ENCODE data around the gene COLGALT1.
"Not testable (repeated sequence)": the region's sequence is repeated elsewhere in the genome, so short reads cannot be mapped to it uniquely, and the experiment has no call there.

The COLGALT1 gene

DNA sequence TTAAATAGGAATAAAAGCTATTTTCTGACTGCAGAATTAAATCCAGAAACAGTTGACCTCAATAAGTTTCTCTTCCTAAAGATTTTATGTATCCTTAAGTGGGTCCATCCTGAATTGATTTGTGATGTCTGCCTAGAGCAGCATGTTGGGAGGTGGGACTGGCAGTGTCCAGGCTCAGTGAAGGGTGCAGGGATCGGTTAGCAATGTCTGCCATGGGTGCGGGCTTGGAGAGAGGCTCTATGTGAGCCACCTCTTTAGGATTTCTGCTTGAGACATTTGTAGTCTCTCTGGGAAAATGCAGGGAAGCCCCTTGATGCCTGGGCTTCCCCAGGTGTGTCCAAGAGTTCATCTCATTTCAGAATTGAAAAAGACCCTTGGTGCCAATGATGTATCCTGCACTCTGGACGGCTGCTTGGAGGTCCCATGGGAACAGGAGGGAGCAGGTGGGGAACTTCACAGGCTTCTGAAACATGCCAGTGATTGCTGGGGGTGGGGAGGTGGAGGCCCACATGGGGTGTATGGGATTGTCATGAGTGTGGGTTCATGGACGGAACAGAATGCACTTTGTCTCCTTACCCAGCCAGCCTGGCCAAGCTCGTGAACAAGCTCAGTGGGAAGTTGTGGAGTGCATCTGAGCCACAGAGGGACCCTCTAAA lies 6.2 kb upstream of the COLGALT1 start:
- no peak overlapping the region for H3K27ac ChIP-seq
- H3K36me3 ChIP-seq = no peaks in the 10 kb centered on the region
- no peak overlapping the region for H3K4me3 ChIP-seq (ENCODE audit: low read depth, low read length)
- H3K27me3 ChIP-seq (ENCODE audit: insufficient read depth, low read depth, severe bottlenecking) = no peaks in the 10 kb centered on the region
- TF ChIP-seq, protein P1, sequence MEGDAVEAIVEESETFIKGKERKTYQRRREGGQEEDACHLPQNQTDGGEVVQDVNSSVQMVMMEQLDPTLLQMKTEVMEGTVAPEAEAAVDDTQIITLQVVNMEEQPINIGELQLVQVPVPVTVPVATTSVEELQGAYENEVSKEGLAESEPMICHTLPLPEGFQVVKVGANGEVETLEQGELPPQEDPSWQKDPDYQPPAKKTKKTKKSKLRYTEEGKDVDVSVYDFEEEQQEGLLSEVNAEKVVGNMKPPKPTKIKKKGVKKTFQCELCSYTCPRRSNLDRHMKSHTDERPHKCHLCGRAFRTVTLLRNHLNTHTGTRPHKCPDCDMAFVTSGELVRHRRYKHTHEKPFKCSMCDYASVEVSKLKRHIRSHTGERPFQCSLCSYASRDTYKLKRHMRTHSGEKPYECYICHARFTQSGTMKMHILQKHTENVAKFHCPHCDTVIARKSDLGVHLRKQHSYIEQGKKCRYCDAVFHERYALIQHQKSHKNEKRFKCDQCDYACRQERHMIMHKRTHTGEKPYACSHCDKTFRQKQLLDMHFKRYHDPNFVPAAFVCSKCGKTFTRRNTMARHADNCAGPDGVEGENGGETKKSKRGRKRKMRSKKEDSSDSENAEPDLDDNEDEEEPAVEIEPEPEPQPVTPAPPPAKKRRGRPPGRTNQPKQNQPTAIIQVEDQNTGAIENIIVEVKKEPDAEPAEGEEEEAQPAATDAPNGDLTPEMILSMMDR (IDR thresholded peaks at IDR 0.05; ENCODE audit: low read depth, low read length) = no peak
- peaks cover 4% of the 10 kb centered on the region for H3K9me3 ChIP-seq (ENCODE audit: severe bottlenecking)
- DNase-seq = peak; percentile 30

DNA sequence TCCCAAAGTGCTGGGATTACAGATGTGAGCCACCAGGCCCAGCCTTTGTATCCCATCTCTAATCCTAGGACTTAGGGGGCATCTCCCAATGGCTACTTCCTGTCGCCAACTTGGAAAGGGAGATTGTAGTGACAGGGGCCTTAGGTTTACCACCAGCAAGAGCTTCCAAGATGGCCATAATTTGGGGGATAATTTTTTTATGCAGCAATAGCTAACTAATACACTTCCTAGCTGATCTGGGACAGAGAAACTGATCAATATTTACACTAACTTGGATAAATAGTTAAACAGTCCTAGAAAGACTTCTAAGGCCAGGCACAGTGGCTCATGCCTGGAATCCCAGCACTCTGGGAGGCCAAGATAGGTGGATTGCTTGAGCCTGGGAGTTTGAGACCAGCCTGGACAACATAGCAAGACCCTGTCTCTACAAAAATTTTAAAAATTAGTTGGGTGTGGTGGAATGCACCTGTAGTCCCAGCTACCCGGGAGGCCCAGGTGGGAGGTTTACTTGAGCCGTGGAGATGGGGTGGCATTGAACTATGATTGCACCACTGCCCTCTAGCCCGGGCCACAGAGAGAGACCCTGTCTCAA lies 5.3 kb upstream of the COLGALT1 start:
- no peaks in the 10 kb centered on the region for H3K27me3 ChIP-seq (ENCODE audit: insufficient read depth, low read depth, severe bottlenecking)
- no peak overlapping the region for H3K27ac ChIP-seq
- no peak for DNase-seq
- H3K4me3 ChIP-seq (ENCODE audit: low read depth, low read length) = no peak overlapping the region
- no peaks in the 10 kb centered on the region for H3K36me3 ChIP-seq
- TF ChIP-seq, protein P1 (IDR thresholded peaks at IDR 0.05; ENCODE audit: low read depth, low read length) = no peak
- peaks cover 4% of the 10 kb centered on the region for H3K9me3 ChIP-seq (ENCODE audit: severe bottlenecking)

DNA sequence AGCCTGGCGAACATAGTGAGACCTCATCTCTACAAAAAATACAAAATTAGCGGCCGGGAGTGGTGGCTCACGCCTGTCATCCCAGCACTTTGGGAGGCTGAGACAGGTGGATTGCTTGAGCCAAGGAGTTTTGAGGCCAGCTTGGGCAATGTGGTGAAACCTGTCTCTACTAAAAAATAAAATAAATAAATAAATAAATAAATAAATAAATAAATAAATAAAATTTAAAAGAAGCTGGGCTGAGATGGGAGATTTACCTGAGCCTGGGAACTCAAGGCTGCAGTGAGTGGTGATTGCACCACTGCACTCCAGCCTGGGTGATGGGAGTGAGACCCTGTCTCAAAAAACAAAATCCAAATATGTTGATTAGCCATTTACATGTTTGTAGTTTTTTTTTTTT lies 2.7 kb upstream of the COLGALT1 start:
- not testable (repeated sequence) for H3K9me3 ChIP-seq (ENCODE audit: severe bottlenecking); DNase-seq; H3K27ac ChIP-seq; H3K27me3 ChIP-seq (ENCODE audit: insufficient read depth, low read depth, severe bottlenecking); H3K4me3 ChIP-seq (ENCODE audit: low read depth, low read length)
- H3K36me3 ChIP-seq = peaks cover 12% of the 10 kb centered on the region

DNA sequence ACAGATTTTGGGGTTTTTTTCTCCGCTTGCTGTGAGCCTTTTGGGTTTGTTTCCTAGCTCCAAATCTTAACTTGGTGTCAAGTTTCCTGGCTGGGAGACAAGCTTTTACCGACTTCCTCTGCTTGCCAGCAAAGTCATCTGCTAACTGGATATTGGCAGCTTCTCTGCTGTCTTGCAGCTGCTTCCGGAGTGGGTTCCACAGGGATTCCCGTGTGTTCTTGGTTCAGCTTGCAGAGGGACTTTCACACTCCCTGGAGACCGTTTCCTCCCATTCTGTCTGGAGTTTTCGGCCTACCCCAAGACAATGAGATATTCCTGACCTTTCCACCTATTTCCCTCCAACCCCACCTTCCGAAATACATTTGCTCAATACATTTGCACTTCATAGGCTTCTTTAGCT lies 2.2 kb upstream of the COLGALT1 start:
- TF ChIP-seq, protein P1 (IDR thresholded peaks at IDR 0.05; ENCODE audit: low read depth, low read length) = no peak
- Histone ChIP-seq H3K27me3 (ENCODE audit: insufficient read depth, low read depth, severe bottlenecking) (no peaks in the 10 kb centered on the region), H3K4me3 (ENCODE audit: low read depth, low read length) (no peak overlapping the region), H3K27ac (no peak overlapping the region), H3K9me3 (ENCODE audit: severe bottlenecking) (peaks cover 4% of the 10 kb centered on the region), H3K36me3 (peaks cover 15% of the 10 kb centered on the region)
- no peak for DNase-seq

DNA sequence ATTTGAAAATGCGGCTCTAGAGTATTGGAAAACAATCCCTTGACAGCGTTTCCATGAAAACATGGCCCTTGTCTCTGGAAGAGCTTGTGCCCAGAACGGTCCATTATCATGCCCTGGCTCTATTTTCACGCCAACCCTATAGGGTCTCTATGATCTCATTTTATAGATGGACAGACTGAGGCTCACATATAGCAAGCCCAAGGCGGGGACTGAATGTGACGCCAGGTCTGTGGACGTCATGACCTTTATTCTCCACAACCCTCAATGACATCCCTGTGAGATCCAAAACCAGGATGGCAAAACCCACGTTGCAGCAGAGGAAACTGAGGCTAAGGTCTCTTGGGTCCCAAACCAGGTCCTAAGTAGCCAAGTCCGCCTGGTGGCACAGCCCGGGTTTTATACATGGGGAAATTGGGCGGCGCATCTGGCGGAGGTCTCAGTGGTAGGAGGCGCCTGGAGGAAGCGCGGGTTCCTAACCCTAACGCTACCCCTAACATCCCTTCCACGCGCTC lies 425 bp upstream of the COLGALT1 start:
- TF ChIP-seq, protein P1 (IDR thresholded peaks at IDR 0.05; ENCODE audit: low read depth, low read length) = no peak
- no peak for DNase-seq
- H3K27me3 ChIP-seq (ENCODE audit: insufficient read depth, low read depth, severe bottlenecking) = no peaks in the 10 kb centered on the region
- no peak overlapping the region for H3K27ac ChIP-seq
- peaks cover 31% of the 10 kb centered on the region for H3K36me3 ChIP-seq
- peak overlapping the region; percentile 44 for H3K4me3 ChIP-seq (ENCODE audit: low read depth, low read length)
- H3K9me3 ChIP-seq (ENCODE audit: severe bottlenecking) = no peaks in the 10 kb centered on the region

DNA sequence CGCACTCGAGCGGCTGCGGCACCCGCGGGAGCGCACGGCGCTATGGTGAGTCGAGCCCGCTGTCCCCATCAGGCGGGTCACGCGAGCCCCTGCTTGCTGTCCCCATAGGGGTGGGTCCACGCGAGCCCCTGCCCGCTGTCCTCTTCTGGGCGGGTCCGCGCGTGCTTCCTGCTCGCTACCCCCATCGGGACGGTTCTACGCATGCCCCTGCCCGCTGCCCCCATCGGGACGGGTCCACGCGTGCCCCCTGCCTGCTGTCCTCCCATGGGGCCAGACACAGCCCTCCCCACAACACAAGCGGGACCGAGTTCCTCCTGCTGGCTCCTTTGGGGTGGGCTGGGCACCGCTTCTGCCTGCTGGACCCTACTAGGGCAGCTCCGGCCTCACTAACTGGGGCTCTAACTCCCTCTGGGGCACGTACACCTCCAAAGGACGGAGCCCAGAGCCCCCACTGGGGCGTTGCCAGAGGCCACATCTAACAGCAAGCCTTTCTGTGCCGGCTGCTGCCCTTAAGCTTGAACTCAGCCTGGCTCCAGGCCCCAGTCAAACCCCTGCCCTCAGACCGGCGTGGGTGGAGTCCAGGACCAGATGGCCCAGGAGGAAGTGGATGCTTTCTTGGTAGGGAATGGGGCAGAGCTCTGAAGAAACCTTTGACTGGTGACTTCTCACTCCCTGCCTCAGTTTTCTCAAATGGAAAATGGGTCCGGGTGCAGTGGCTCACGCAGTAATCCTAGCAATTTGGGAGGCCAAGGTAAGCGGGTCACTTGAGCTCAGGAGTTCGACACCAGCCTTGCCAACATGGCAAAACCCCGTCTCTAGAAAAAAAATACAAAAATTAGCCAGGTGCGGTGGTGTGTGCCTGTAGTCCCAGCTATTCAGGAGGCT lies 722 bp downstream of the COLGALT1 start:
- peak; percentile 81 for DNase-seq
- TF ChIP-seq, protein P1 (IDR thresholded peaks at IDR 0.05; ENCODE audit: low read depth, low read length) = no peak
- Histone ChIP-seq H3K9me3 (ENCODE audit: severe bottlenecking) (no peaks in the 10 kb centered on the region), H3K27ac (peak overlapping the region; percentile 78), H3K27me3 (ENCODE audit: insufficient read depth, low read depth, severe bottlenecking) (no peaks in the 10 kb centered on the region), H3K4me3 (ENCODE audit: low read depth, low read length) (peak overlapping the region; percentile 65), H3K36me3 (peaks cover 42% of the 10 kb centered on the region)

All from WERI-Rb-1 (cell line).